MCF 10A (cell line): ENCODE data around the gene OSER1. TPM values are rescaled to one million over a fixed set of nuclear protein-coding genes. Genes with fewer than 3 reads are reported as not detected.

ENCODE experiments used
- BruUV-seq: library from RNA; stranded (reverse); fragments of 400-500 nt; replicated peaks from 2 replicates; lab custom pipeline; 2021; lab: Mats Ljungman, UMichigan
- CTCF ChIA-PET: fragments of 300-600 bp; sonication (Branson Sonifier 250); formaldehyde crosslinking; extraction: SDS; loops from one replicate; lab custom pipeline; 2021; ENCODE audit warnings: antibody characterized with exemption, inconsistent platforms; lab: Yijun Ruan, JAX
- POLR2A ChIA-PET: fragments of 300-600, 350-650 bp; sonication (Branson Sonifier 250); formaldehyde crosslinking; extraction: SDS; loops from one replicate; lab custom pipeline; 2020; ENCODE audit warnings: antibody characterized with exemption, inconsistent platforms; lab: Yijun Ruan, JAX
- DNase-seq: peaks from one replicate; pipeline ENCODE4 v3.0.0-alpha.2; 2018; ENCODE audit not compliant: unreplicated experiment
- H3K27ac Mint-ChIP-seq: one replicate; pipeline ENCODE4 v1.8.0; 2022; ENCODE audit warnings: mild to moderate bottlenecking, low read depth, mixed read lengths; ENCODE audit not compliant: unreplicated experiment
- H3K27me3 Mint-ChIP-seq: one replicate; pipeline ENCODE4 v1.8.0; 2022; ENCODE audit warnings: mixed read lengths; ENCODE audit not compliant: insufficient read depth, unreplicated experiment
- H3K36me3 Mint-ChIP-seq: one replicate; pipeline ENCODE4 v1.8.0; 2022; ENCODE audit warnings: mild to moderate bottlenecking, moderate library complexity, mixed read lengths; ENCODE audit not compliant: insufficient read depth, unreplicated experiment
- H3K4me1 Mint-ChIP-seq: one replicate; pipeline ENCODE4 v1.8.0; 2022; ENCODE audit warnings: mixed read lengths; ENCODE audit not compliant: insufficient read depth, unreplicated experiment
- H3K4me3 Mint-ChIP-seq: one replicate; pipeline ENCODE4 v1.8.0; 2022; ENCODE audit warnings: mild to moderate bottlenecking, moderate library complexity, mixed read lengths; ENCODE audit not compliant: unreplicated experiment
- H3K9me3 Mint-ChIP-seq: one replicate; pipeline ENCODE4 v1.8.0; 2022; ENCODE audit warnings: mixed read lengths; ENCODE audit not compliant: unreplicated experiment
- intact Hi-C: fragments of 100-400 bp; cut with micrococcal nuclease; formaldehyde crosslinking; loops from 2 replicates; pipeline ENCODE4 v1.14.1; 2022
- total RNA-seq: library from RNA; stranded (reverse); gene quantifications from 2 replicates; pipeline ENCODE4 v1.2.3, GENCODE V29; 2022
- TF ChIP-seq, protein P1 (sequence below): fragments of 200-600 bp; IDR thresholded peaks from one replicate; pipeline ENCODE4 v1.8.0; 2022; ENCODE audit warnings: antibody characterized with exemption, mild to moderate bottlenecking; ENCODE audit not compliant: unreplicated experiment

The OSER1 gene
- total RNA-seq, 1 experiment from 2014 or later, result 50.8 TPM

GRCh38 chr20:44218446-44218845 lies 7.9 kb upstream of the OSER1 start:
- H3K4me1 Mint-ChIP-seq, result peaks cover 8% of the 10 kb centered on the region
- no peak overlapping the region for H3K27ac Mint-ChIP-seq
- no peak overlapping the region for H3K4me3 Mint-ChIP-seq
- H3K27me3 Mint-ChIP-seq, result no peaks in the 10 kb centered on the region
- ChIA-PET CTCF (interaction anchor here (0.6 to 10.6 kb wide), 30 partner anchors 11 to 892 kb away, joined by 3 to 536 read pairs (median 6); partner anchors contain the start of genes FITM2 and TTPAL), POLR2A (interaction anchor here (0.7 to 4.9 kb wide), 7 partner anchors 93 to 339 kb away, joined by 3 to 63 read pairs (median 4); partner anchors contain the start of gene FITM2)
- DNase-seq, result no peak
- H3K36me3 Mint-ChIP-seq, result peaks cover 6% of the 10 kb centered on the region
- BruUV-seq, result no TSS peak
- intact Hi-C loops, result loop anchor here (5.0 to 10.0 kb wide), 2 partner anchors 386 to 514 kb away; no protein-coding TSS in a partner anchor
- no peaks in the 10 kb centered on the region for H3K9me3 Mint-ChIP-seq
- TF ChIP-seq, protein P1, sequence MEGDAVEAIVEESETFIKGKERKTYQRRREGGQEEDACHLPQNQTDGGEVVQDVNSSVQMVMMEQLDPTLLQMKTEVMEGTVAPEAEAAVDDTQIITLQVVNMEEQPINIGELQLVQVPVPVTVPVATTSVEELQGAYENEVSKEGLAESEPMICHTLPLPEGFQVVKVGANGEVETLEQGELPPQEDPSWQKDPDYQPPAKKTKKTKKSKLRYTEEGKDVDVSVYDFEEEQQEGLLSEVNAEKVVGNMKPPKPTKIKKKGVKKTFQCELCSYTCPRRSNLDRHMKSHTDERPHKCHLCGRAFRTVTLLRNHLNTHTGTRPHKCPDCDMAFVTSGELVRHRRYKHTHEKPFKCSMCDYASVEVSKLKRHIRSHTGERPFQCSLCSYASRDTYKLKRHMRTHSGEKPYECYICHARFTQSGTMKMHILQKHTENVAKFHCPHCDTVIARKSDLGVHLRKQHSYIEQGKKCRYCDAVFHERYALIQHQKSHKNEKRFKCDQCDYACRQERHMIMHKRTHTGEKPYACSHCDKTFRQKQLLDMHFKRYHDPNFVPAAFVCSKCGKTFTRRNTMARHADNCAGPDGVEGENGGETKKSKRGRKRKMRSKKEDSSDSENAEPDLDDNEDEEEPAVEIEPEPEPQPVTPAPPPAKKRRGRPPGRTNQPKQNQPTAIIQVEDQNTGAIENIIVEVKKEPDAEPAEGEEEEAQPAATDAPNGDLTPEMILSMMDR, result no peak

DNA sequence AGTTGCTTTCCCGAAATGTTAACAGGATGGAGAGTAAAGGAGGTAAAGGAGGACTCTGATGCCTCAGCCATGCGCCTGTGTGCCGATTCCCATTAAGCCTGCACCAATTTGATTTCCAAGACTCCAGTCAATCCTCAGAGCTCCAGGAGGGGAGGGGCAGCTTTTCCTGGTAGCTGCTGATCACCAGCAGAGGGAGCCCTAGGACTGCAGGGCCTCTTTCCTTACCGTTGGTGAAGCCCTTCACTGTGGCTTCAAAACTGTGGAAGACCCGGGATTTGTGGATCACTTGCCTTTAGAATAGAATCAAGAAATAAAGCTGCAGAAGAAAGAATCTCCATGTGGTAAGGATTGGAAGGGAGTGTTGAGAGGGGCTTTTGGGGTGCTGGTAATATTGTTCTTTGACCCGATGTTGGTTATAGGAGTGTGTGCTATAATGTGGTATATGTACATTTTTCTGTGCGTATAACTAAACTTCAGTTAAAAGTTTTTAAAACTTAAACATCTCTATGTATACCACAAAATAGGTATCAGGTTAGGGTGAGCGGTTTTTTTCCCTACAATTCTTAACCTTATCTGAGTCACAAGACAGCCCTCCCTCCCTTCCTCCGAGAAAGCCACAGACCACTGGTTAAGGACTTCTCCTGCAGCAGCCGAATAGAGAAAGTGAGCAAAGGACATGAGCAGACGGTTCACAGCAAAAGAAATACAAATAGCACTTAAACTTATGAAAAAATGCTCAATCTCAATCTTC lies 6.9 kb upstream of the OSER1 start:
- CTCF ChIA-PET, result interaction anchor here (0.5 to 10.6 kb wide), 71 partner anchors 8 to 1119 kb away, joined by 3 to 536 read pairs (median 5); partner anchors contain the start of genes FITM2, HNF4A and TTPAL
- Mint-ChIP-seq H3K27me3 (no peaks in the 10 kb centered on the region), H3K27ac (no peak overlapping the region), H3K36me3 (peaks cover 6% of the 10 kb centered on the region), H3K4me1 (peaks cover 13% of the 10 kb centered on the region), H3K4me3 (no peak overlapping the region), H3K9me3 (no peaks in the 10 kb centered on the region)
- BruUV-seq, result no TSS peak
- intact Hi-C loops, result loop anchor here (1.0 to 10.0 kb wide), 5 partner anchors 94 to 515 kb away; partner anchors contain the start of gene FITM2
- POLR2A ChIA-PET, result interaction anchor here (0.6 to 6.9 kb wide), 10 partner anchors 9 to 253 kb away, joined by 3 to 63 read pairs (median 4); partner anchors contain the start of gene FITM2
- DNase-seq, result peak; percentile 81
- TF ChIP-seq, protein P1, result peak; percentile 98

GRCh38 chr20:44215125-44215524 lies 4.6 kb upstream of the OSER1 start:
- DNase-seq, result peak; percentile 68
- Mint-ChIP-seq H3K36me3 (peaks cover 18% of the 10 kb centered on the region), H3K9me3 (no peaks in the 10 kb centered on the region), H3K4me3 (no peak overlapping the region), H3K27me3 (no peaks in the 10 kb centered on the region), H3K27ac (no peak overlapping the region), H3K4me1 (peaks cover 13% of the 10 kb centered on the region)
- POLR2A ChIA-PET, result interaction anchor here (1.5 to 6.9 kb wide), 3 partner anchors 9 to 170 kb away, joined by 3 to 63 read pairs (median 36); partner anchors contain the start of gene FITM2
- TF ChIP-seq, protein P1, result peak; percentile 84
- no TSS peak for BruUV-seq
- intact Hi-C loops, result loop anchor here (1.0 to 10.0 kb wide), 3 partner anchors 246 to 517 kb away; no protein-coding TSS in a partner anchor
- CTCF ChIA-PET, result interaction anchor here (0.6 to 10.6 kb wide), 45 partner anchors 10 to 1303 kb away, joined by 3 to 536 read pairs (median 7); partner anchors contain the start of genes FITM2, HNF4A and TTPAL
